SKM-1 treated with dmso at 0.1 percent for 144 hours (cell line): ENCODE results near the gene ENAH.

ENCODE experiments used
- DNase-seq: peaks from one replicate; lab custom pipeline; 2025; ENCODE audit not compliant: unreplicated experiment; lab: John Stamatoyannopoulos, UW

ENAH gene

DNA sequence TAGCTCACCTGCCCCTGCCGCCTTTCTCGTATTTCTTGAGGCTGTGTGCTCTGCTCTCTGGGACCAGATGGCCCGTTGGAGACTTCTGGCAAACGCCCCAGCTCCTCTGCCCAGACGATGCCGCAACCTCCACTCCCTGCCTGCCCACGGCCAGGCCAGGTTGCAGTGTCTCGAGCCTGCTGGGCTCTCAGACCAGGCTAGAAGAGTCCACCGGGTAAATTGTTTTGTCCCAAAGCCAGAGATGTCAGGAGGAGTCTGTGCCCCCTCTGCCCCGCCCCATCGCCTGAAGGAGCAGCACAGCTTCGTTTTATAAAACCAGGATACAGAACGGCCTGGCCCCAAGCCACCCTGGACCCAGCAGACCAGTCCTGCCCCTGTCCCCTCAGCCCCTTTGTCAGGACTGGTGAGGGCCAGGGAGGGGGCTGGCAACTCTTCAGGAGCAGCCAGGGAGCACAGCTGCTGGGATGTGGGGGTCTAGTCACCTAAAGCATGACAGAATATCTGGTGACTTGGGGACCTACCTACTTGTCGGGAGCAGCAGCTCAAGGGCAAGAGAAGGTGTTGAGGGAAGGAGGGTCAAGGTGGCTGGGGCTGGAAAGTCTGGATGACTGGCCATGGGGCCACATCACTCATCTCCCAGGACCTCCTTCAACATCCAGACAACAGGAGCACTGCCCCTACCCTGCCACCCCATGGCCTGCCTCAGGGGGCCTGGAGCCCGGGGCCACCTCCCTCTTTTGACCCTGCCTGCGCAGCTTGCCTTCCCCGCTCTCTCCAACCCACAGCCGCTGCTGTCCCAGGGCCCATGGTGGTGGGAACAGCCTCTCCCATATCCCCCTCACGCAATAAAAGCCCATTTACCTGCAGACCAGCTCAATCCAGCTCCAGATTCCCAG lies 191.1 kb downstream of the ENAH start:
- no peak for DNase-seq

DNA sequence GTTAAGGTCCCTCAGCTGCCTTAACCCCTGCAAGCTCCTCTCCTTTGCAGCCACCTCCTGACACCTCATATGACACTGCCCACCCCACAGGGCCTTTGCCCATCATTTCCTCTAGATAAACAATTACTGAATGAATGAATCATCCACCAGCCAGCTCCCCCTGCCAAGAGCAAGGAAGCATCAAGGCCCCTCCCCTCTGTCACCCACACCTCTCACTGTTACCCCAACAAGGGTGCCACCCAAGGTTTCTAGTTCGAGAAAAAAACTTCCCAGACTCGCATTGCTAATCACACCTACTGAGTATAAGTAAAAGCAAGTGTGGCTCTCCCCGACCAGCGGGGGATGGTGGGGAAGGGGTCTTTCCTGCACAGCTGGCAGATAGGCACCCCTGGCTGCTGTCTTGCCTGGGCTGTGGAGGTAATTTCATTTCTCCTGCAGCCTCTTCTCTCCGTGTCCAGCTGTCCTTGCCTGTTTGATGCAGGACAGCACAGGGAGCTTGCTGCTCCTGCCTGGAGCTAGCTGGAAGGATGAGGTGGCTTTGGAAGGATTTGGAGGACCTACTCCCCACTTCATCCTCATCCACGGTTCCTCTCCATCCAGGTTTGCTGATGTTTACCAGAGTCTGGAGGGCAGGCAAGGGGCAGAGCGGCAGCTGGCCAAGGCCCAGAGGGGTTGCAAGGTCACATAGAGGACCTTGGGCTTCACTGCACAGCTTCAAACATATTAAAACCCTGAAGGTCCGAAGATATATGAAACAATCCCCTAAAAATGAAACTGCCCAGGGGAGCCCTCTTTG lies 192.0 kb downstream of the ENAH start:
- no peak for DNase-seq

DNA sequence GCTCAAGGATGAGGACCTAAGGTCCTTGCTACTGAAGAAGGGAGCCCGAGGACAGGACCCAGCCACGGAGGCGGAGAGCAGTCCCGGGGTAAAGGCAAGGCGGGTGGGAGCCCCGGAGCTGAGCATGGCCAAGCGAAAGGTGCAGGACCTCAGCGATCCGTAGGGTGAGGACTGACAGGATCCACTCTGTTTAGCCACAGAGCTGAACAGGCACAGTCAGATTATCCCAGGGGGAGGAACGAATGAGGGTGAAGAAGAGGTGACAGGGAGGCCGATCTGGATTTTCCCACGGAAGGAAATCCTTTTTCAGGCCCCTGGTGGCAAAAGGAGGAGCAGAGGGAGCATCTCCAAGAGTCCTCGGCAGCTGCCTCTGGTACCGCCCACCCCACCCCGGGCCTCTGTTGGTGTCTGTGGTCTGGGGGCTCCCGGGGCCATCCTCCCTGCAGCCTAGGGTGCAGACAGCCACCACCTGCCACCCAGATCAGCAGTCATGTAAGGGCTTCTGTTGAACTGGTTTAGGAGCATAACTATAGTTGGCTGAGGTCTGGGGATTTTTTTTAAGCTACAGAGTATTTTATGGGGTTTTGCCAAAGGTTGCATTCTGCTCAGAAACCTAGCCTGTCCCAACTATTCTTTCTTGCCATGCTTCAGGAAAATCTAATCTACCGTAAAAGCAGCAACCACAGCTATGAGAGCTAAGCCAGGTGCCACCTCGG lies 192.7 kb downstream of the ENAH start:
- DNase-seq: no peak

- peak; percentile 72 for DNase-seq
Observed at GRCh38 chr1:225458222-225458631, 194.7 kb downstream of the ENAH start.

- no peak for DNase-seq
Observed at GRCh38 chr1:225454733-225455132, 198.2 kb downstream of the ENAH start.

DNA sequence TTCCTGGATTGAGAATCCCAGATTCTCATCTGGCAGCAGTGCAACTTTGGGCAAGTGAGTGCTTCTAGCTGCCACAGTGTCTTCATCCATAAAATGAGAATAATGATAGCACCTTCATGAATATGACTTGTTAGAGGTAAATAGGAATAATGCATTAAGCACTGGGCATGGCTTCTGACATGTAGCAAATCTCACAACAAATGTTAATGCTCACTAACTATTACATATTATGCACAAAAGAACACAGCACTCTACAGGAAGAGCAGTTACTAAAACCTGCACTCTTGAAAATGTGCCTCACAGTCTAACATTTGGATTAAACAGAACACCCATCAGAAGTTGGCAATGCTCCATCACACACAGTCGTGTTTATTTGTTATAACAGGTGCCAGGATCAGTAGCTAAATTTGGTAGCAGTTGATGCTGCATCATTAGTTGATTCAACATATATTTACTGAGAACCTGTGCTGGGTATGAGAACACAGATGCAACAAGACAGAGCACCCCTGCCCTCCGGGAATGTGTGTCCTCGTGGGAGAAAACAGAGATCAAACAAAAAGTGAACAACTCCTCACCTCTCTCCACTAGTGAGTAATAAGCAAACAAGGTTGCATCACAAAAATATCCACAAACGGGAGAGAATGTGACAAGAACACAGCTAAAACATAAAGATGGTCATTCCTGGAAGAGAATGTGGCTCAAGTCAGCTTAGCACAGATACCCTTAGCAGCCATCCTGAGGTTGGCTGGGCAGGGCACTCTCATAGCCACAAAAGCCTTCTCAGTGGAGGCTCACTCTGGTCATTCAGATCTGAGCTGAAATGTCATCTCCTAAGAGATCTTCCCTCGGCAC lies 198.9 kb downstream of the ENAH start:
- no peak for DNase-seq

GRCh38 chr1:225451840-225452515 lies 200.9 kb downstream of the ENAH start:
- DNase-seq: no peak

GRCh38 chr1:225451340-225451739 lies 201.6 kb downstream of the ENAH start:
- DNase-seq: no peak

GRCh38 chr1:225450491-225451191 lies 202.3 kb downstream of the ENAH start:
- DNase-seq: no peak

- no peak for DNase-seq
Observed at GRCh38 chr1:225449774-225450173, 203.1 kb downstream of the ENAH start.

- no peak for DNase-seq
Observed at GRCh38 chr1:225449261-225449660, 203.7 kb downstream of the ENAH start.

- no peak for DNase-seq
Observed at GRCh38 chr1:225448146-225448805, 204.6 kb downstream of the ENAH start.

DNA sequence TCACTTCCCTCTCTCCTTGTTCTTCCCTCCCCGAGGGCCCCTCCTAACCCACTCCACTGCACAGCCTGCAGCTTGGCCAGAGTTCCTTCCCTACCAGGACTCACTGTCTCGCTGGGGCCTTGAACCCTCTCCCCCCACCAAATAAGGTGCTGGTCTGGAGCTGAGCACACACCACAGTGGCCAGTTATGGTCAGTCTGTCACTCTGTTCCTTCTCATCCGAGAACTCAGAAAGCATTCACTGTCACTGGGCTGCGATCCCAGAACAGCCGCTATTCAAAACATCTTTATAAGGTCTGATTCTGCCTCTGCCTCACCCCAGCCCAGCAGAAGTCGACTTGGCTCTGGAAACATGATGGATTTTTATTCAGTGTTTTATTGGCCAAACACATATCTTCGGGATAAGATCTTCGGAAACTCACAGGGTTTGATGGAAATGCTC lies 205.3 kb downstream of the ENAH start:
- no peak for DNase-seq

DNA sequence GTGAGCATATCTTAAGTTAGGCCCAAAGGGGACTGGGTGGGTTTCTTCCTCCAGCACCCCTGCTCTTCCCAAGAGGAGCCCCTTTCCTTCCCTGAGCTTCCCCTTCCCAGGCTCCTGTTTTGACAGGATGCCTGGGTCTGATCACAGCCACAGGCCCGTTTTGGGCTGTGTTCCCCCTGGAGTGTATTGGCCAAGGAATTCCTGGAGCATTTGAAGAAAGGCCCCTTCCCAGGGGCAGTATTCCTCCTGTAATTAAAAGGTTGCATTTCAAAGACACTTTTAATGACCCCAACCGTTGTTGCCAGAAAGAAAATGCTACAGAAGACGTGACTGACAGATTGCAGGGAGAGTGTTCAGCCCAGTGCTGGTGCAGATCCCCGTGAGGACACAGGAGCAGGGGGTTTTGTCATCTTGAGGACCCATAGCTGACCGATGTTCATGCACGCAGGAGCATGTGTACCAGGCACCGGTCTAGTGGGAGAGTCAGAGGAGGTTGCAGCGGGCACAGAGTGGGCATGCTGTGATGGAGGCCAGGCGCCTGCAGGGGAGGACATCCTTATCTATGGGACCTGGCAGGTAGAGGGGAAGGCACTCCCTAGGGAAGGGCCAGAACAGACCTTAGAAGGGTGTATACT lies 205.8 kb downstream of the ENAH start:
- no peak for DNase-seq

- DNase-seq: no peak
Observed at GRCh38 chr1:225446595-225446960, 206.3 kb downstream of the ENAH start.

DNA sequence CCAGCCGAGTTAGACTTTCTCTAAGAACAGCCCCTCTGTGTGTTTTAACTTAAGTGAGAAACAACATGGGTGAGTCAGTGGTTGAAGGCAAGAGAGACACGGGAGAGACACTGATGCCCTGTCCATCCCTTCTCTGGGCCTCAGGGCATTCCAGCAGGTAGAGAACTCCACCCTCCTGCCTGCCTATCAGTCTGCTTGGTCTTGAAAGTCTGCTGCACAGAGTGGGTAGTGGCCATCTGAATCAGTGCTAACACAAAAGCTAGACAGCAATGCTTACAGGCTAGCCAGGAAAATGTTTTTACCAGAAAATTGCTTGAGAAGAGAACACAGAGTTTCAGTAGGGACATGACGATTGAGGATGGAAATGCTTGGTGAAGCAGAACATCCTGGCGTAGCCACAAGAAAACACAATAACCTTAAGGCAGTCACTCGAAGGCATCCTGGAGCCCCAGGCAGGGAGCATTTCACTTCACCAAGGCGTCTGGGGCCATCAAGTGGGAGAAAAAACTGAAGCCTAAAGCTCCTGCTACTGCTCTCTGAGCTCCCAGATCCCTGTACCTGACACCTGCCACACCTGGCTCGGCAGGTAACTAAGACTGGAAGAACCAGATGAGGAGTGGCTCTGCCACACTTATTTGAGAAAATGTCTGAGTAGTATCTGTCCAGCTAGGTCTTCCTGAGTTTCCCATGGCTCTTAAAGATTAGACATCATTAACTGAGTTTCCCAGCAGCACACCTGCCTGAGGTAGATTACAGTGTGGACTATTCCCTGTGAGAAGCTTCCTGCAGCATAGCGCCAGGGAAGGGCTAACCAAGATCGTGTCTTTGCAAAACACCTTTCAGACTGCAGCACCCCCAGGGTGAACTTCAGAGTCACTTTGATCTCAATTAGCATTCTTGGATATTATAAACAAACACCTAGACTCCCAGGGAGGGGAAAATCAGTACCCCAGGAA lies 207.0 kb downstream of the ENAH start:
- no peak for DNase-seq

DNA sequence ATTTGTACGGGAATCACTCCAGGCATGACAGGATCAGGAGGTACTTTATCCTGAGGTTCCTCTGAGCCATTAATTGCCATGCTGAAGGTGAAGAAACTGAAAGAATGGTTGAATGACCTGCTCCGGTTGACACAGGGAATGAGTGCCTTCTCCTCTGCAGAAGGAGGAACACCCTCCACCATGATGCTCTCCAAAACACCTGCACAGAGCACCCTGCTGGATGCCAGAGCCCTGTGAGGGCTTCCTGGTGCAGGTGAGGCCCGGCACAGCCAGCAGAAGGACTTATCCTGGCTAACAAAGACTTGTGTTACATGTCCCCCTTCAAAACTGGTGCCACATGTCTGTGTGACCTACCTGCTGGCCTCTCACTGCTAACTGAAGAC lies 210.8 kb downstream of the ENAH start:
- no peak for DNase-seq
